Ascending aorta (tissue), 2 donors: ENCODE measurements around the gene PNPT1. TPM values are rescaled to one million over a fixed set of nuclear protein-coding genes. Genes with fewer than 3 reads are reported as not detected.

Source experiments
- DNase-seq, 2 donors: peaks; one replicate each; pipeline ENCODE4 v3.0.0-alpha.2; 2019; ENCODE audit warnings: low spot score in 2 of 2
- H3K27ac ChIP-seq, 2 donors: fragments of 200-600 bp; sonication (generic); one replicate each; pipeline ENCODE4 v1.5.1; 2016 to 2017; ENCODE audit warnings: mild to moderate bottlenecking in 1 of 2
- H3K27me3 ChIP-seq: fragments of 200-600 bp; sonication (generic); one replicate; pipeline ENCODE4 v1.5.1; 2017
- H3K36me3 ChIP-seq, 2 donors: fragments of 200-600 bp; sonication (generic); one replicate each; pipeline ENCODE4 v1.5.1; 2016
- H3K4me1 ChIP-seq, 2 donors: fragments of 200-600 bp; sonication (generic); one replicate each; pipeline ENCODE4 v1.5.1; 2016 to 2017; ENCODE audit warnings: mild to moderate bottlenecking in 1 of 2
- H3K4me3 ChIP-seq, 2 donors: fragments of 200-600 bp; sonication (generic); one replicate each; pipeline ENCODE4 v1.5.1; 2016 to 2017; ENCODE audit warnings: mild to moderate bottlenecking in 1 of 2
- H3K9me3 ChIP-seq, 2 donors: fragments of 200-600 bp; sonication (generic); one replicate each; pipeline ENCODE4 v1.5.1; 2016
- CTCF ChIP-seq, 3 experiments: fragments of 200-600 bp in 2 of 3; fragments of 450-650 bp in 1 of 3; sonication (generic) in 2 of 3; IDR thresholded peaks; one replicate each; pipeline ENCODE4 v1.5.1; 2016 to 2019; ENCODE audit warnings: antibody characterized with exemption in 3 of 3, mild to moderate bottlenecking in 1 of 3, moderate library complexity in 1 of 3
- intact Hi-C: fragments of 100-400 bp; cut with DNase I; formaldehyde crosslinking; loops from one replicate; pipeline ENCODE4 v1.15.1; 2023
- total RNA-seq: library from RNA; depleted of rRNA; stranded (reverse); fragments of >200 nt; gene quantifications from one replicate; pipeline ENCODE4 v1.1.0, GENCODE V29; 2016

PNPT1 gene
- total RNA-seq, 1 donor from 2014 or later: 4.2 TPM

DNA sequence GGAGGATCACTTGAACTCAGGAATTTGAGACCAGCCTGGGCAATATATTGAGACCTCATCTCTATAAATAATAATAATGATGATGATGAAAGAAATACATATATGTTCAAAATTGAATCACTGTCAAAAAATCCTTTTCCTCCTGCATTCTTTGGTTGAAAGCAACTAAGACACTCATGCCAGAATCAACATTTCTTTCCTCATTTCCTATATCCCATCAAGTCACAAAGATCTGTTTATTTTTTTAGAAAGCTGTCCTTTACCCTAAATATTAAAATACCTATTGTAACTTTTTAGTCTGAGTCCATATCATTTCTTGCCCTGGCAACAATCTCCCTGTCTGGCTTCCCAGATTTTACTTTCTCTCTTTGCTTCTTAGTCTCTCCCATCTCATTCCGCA is 44.4 kb downstream of the PNPT1 start:
- H3K4me3 ChIP-seq: no peak overlapping the region
- intact Hi-C loops: no loop called here
- H3K9me3 ChIP-seq: no peaks in the 10 kb centered on the region
- no peak for DNase-seq
- peaks cover 25 to 29% of the 10 kb centered on the region in 2 donors for H3K36me3 ChIP-seq
- no peak overlapping the region for H3K27ac ChIP-seq
- H3K27me3 ChIP-seq: no peaks in the 10 kb centered on the region
- no peaks in the 10 kb centered on the region for H3K4me1 ChIP-seq
- no peak for TF ChIP-seq CTCF (IDR thresholded peaks at IDR 0.05)

DNA sequence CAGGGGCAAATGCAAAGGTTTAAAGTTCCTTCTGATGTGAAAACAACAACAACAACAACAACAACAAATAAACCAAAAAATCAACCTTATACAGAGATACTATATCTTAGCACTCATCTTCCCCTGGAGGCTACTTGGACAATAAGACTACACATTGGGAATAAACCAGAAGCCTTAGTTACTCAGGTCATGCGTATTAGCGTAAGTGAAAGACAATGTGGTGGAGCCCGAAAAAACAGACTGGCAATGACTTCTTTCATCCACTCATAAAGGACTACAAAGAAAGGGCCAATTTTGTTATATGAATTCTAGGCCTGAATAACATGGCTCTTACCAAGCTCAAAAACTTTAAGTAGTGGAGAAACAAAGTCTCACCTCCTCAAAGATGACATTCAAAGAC is 56.8 kb downstream of the PNPT1 start:
- Histone ChIP-seq H3K9me3 (no peaks in the 10 kb centered on the region), H3K4me3 (no peak overlapping the region), H3K27ac (no peak overlapping the region), H3K27me3 (no peaks in the 10 kb centered on the region), H3K36me3 (peaks cover 35 to 58% of the 10 kb centered on the region in 2 donors), H3K4me1 (no peaks in the 10 kb centered on the region)
- intact Hi-C loops: no loop called here
- no peak for DNase-seq
- TF ChIP-seq CTCF (IDR thresholded peaks at IDR 0.05): no peak

GRCh38 chr2:55628931-55629330 is 64.7 kb downstream of the PNPT1 start:
- H3K27ac ChIP-seq: no peak overlapping the region
- TF ChIP-seq CTCF (IDR thresholded peaks at IDR 0.05): no peak
- peaks cover 13 to 25% of the 10 kb centered on the region in 2 donors for H3K36me3 ChIP-seq
- DNase-seq: no peak
- no peaks in the 10 kb centered on the region for H3K4me1 ChIP-seq
- H3K27me3 ChIP-seq: no peaks in the 10 kb centered on the region
- H3K4me3 ChIP-seq: no peak overlapping the region
- intact Hi-C loops: no loop called here
- H3K9me3 ChIP-seq: no peaks in the 10 kb centered on the region

DNA sequence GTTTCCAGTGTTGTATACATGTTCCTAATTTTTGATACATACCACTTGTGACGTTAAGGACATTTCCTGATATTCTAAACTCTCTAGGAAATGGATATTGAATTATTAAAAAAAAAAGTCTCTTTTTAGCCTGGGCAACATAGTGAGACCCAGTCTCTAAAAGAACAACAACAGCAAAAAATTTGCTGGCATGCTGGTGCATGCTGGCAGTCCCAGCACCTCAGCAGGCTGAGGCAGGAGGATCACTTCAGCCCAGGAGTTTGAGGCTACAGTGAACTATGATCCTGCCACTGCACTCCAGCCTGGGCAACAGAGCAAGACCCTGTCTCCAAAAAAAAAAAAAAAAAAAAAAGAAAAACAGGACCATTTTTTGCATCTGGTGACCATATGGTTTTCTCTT is 65.7 kb downstream of the PNPT1 start:
- Histone ChIP-seq H3K27ac (no peak overlapping the region), H3K27me3 (no peaks in the 10 kb centered on the region), H3K9me3 (no peaks in the 10 kb centered on the region), H3K4me1 (peaks cover 0 to 3% of the 10 kb centered on the region in 2 donors), H3K36me3 (peaks cover 7 to 21% of the 10 kb centered on the region in 2 donors), H3K4me3 (no peak overlapping the region)
- DNase-seq: no peak
- intact Hi-C loops: no loop called here
- TF ChIP-seq CTCF (IDR thresholded peaks at IDR 0.05): no peak

DNA sequence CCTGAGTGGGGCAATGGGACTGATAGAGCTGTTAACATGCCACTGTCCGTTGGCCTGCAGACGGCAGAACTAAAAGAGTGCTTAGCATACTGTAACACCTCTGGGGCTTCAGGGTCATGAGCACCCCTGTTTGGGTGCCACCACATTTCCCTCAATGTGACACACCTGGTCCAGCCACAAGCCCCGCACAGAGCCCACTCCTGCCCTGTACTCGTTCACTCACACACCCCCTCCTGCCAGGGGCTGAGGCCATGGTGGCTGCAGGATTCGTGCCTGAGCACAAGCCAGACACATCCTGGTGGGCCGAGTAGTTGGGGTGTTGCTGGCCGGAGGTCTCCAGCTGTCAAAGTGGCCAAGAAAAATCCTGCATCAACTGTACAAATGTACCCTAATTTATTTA is 71.8 kb downstream of the PNPT1 start:
- DNase-seq: no peak
- peaks cover 0 to 9% of the 10 kb centered on the region in 2 donors for H3K36me3 ChIP-seq
- no peaks in the 10 kb centered on the region for H3K9me3 ChIP-seq
- no peaks in the 10 kb centered on the region for H3K27me3 ChIP-seq
- intact Hi-C loops: no loop called here
- no peak overlapping the region for H3K4me3 ChIP-seq
- no peak for TF ChIP-seq CTCF (IDR thresholded peaks at IDR 0.05)
- H3K27ac ChIP-seq: no peak overlapping the region
- H3K4me1 ChIP-seq: peaks cover 6 to 14% of the 10 kb centered on the region in 2 donors
